MCF 10A (cell line): ENCODE measurements around the gene MAGI1. TPM values are rescaled to one million over a fixed set of nuclear protein-coding genes. Genes with fewer than 3 reads are reported as not detected.
"Not testable (repeated sequence)": the region's sequence is repeated elsewhere in the genome, so short reads cannot be mapped to it uniquely, and the experiment has no call there.

Experiments
- BruUV-seq: library from RNA; stranded (reverse); fragments of 400-500 nt; replicated peaks from 2 replicates; lab custom pipeline; 2021; lab: Mats Ljungman, UMichigan
- CTCF ChIA-PET: fragments of 300-600 bp; sonication (Branson Sonifier 250); formaldehyde crosslinking; extraction: SDS; loops from one replicate; lab custom pipeline; 2021; ENCODE audit warnings: antibody characterized with exemption, inconsistent platforms; lab: Yijun Ruan, JAX
- POLR2A ChIA-PET: fragments of 300-600, 350-650 bp; sonication (Branson Sonifier 250); formaldehyde crosslinking; extraction: SDS; loops from one replicate; lab custom pipeline; 2020; ENCODE audit warnings: antibody characterized with exemption, inconsistent platforms; lab: Yijun Ruan, JAX
- DNase-seq: peaks from one replicate; pipeline ENCODE4 v3.0.0-alpha.2; 2018; ENCODE audit not compliant: unreplicated experiment
- H3K27ac Mint-ChIP-seq: one replicate; pipeline ENCODE4 v1.8.0; 2022; ENCODE audit warnings: mild to moderate bottlenecking, low read depth, mixed read lengths; ENCODE audit not compliant: unreplicated experiment
- H3K27me3 Mint-ChIP-seq: one replicate; pipeline ENCODE4 v1.8.0; 2022; ENCODE audit warnings: mixed read lengths; ENCODE audit not compliant: insufficient read depth, unreplicated experiment
- H3K36me3 Mint-ChIP-seq: one replicate; pipeline ENCODE4 v1.8.0; 2022; ENCODE audit warnings: mild to moderate bottlenecking, moderate library complexity, mixed read lengths; ENCODE audit not compliant: insufficient read depth, unreplicated experiment
- H3K4me1 Mint-ChIP-seq: one replicate; pipeline ENCODE4 v1.8.0; 2022; ENCODE audit warnings: mixed read lengths; ENCODE audit not compliant: insufficient read depth, unreplicated experiment
- H3K4me3 Mint-ChIP-seq: one replicate; pipeline ENCODE4 v1.8.0; 2022; ENCODE audit warnings: mild to moderate bottlenecking, moderate library complexity, mixed read lengths; ENCODE audit not compliant: unreplicated experiment
- H3K9me3 Mint-ChIP-seq: one replicate; pipeline ENCODE4 v1.8.0; 2022; ENCODE audit warnings: mixed read lengths; ENCODE audit not compliant: unreplicated experiment
- intact Hi-C: fragments of 100-400 bp; cut with micrococcal nuclease; formaldehyde crosslinking; loops from 2 replicates; pipeline ENCODE4 v1.14.1; 2022
- total RNA-seq: library from RNA; stranded (reverse); gene quantifications from 2 replicates; pipeline ENCODE4 v1.2.3, GENCODE V29; 2022
- TF ChIP-seq, protein P1 (sequence below): fragments of 200-600 bp; IDR thresholded peaks from one replicate; pipeline ENCODE4 v1.8.0; 2022; ENCODE audit warnings: antibody characterized with exemption, mild to moderate bottlenecking; ENCODE audit not compliant: unreplicated experiment

The MAGI1 gene
- total RNA-seq, 1 experiment from 2014 or later, result 6.2 TPM

DNA sequence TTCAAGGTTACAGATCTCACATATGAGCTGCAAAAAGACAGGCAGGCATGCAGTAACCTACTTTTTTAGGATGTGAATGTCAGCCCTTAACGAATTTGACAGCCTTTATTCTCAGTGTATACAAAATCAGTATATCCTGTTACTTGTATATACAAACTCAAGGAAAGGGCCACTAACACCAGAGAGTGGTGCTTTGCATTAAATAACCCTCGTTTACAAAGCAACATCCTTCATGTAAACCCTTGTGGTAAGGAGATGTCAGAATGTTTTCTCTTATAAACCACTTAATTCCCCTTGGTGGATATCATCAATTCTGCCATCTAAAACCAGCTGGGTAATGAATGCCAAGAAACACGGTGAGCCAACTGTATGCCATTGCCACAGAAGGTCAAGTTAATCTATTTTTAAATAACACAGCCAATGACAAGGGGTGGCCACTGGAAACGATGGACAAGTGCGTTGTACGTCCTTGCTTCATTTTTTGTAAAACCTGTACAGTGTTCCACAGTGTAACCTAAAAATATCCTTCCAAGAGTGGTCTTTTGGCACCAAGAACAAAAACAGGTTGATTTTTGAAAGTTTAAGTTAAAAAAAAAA lies 7.5 kb downstream of the MAGI1 start:
- H3K27me3 Mint-ChIP-seq, result no peaks in the 10 kb centered on the region
- H3K4me1 Mint-ChIP-seq, result peaks cover 19% of the 10 kb centered on the region

DNA sequence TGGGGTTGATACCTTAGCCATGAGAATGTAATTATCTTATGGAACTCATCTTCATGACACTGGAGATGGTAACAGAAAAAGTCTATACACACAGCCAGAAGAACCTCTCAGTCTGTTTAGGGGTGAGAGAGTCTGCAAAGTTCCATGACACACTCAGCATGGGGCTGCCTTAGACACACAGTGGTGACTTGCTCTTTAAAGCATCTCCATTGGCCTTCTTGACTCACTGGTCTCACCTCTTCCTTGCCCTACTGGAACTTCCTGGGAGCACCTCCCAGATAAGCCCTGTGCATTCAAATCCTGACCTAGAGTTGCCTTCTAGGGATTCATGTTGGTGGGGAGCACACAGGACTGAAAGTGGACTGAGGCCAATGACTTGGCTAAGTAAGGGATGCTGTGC lies 9.3 kb downstream of the MAGI1 start:
- no peak overlapping the region for H3K27ac Mint-ChIP-seq
- intact Hi-C loops, result no loop called here
- H3K4me3 Mint-ChIP-seq, result no peak overlapping the region
- BruUV-seq, result no TSS peak
- no peaks in the 10 kb centered on the region for H3K36me3 Mint-ChIP-seq
- TF ChIP-seq, protein P1, sequence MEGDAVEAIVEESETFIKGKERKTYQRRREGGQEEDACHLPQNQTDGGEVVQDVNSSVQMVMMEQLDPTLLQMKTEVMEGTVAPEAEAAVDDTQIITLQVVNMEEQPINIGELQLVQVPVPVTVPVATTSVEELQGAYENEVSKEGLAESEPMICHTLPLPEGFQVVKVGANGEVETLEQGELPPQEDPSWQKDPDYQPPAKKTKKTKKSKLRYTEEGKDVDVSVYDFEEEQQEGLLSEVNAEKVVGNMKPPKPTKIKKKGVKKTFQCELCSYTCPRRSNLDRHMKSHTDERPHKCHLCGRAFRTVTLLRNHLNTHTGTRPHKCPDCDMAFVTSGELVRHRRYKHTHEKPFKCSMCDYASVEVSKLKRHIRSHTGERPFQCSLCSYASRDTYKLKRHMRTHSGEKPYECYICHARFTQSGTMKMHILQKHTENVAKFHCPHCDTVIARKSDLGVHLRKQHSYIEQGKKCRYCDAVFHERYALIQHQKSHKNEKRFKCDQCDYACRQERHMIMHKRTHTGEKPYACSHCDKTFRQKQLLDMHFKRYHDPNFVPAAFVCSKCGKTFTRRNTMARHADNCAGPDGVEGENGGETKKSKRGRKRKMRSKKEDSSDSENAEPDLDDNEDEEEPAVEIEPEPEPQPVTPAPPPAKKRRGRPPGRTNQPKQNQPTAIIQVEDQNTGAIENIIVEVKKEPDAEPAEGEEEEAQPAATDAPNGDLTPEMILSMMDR, result no peak
- H3K4me1 Mint-ChIP-seq, result peaks cover 11% of the 10 kb centered on the region
- no peak for DNase-seq
- ChIA-PET POLR2A (interaction anchor here (1.7 kb wide), 1 partner anchor 9 kb away, joined by 4 read pairs; no protein-coding TSS in a partner anchor), CTCF (interaction anchor here (0.7 kb wide), 1 partner anchor 460 kb away, joined by 4 read pairs; no protein-coding TSS in a partner anchor)
- no peaks in the 10 kb centered on the region for H3K27me3 Mint-ChIP-seq
- no peaks in the 10 kb centered on the region for H3K9me3 Mint-ChIP-seq

More for the DNA sequence above, 7.5 kb downstream of the MAGI1 start:
- BruUV-seq, result no TSS peak
- no peak for DNase-seq
- Mint-ChIP-seq H3K9me3 (no peaks in the 10 kb centered on the region), H3K27ac (no peak overlapping the region), H3K36me3 (no peaks in the 10 kb centered on the region), H3K4me3 (no peak overlapping the region)
- intact Hi-C loops, result no loop called here
- TF ChIP-seq, protein P1, result no peak
- ChIA-PET POLR2A (no interaction called here), CTCF (interaction anchor here (0.7 kb wide), 1 partner anchor 142 kb away, joined by 3 read pairs; no protein-coding TSS in a partner anchor)

DNA sequence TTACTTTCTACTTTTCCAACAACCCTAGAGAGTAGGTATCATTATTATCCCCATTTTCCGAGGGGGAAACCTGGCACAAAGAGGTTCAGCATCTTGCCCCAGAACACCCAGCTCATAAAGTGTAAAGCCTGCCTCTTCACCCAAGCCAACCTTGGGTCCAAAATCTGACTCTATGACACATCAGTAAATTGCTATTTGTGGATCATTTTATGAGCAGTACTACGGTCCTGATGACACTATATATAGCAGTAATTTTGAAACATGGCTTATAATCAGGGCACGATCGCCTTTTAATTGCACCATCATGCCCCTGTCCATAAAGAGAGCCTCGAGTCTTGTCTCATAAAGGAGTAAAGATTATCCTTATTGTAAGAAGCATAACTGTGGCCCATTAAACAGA lies 9.7 kb downstream of the MAGI1 start:
- TF ChIP-seq, protein P1, result no peak
- no peaks in the 10 kb centered on the region for H3K9me3 Mint-ChIP-seq
- ChIA-PET POLR2A (interaction anchor here (0.7 to 1.7 kb wide), 3 partner anchors 9 to 90 kb away, joined by 3 to 4 read pairs (median 3); no protein-coding TSS in a partner anchor), CTCF (interaction anchor here (1.7 kb wide), 1 partner anchor 8 kb away, joined by 8 read pairs; no protein-coding TSS in a partner anchor)
- H3K27me3 Mint-ChIP-seq, result no peaks in the 10 kb centered on the region
- H3K4me1 Mint-ChIP-seq, result peaks cover 11% of the 10 kb centered on the region
- no peaks in the 10 kb centered on the region for H3K36me3 Mint-ChIP-seq
- DNase-seq, result no peak
- intact Hi-C loops, result no loop called here
- no peak overlapping the region for H3K4me3 Mint-ChIP-seq
- H3K27ac Mint-ChIP-seq, result no peak overlapping the region
- no TSS peak for BruUV-seq

DNA sequence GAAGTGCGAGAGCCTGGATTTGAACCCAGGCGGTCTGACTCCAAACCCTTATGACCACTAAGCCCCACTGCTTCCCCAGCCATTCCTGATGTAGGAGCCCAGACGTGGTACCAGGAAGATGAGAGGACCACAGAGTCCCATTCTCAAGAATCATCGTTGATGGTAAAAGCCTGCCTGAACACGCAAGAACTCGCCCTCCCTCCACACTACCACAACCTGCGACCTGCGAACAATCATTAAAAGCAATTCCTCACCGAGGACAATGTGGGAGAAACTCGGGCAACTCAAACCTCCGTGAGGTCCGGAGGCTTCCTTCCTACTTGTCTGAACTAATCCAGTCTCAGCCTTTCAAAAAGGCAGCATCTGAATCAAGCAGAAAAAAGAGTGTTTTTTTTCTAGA lies 10.3 kb downstream of the MAGI1 start:
- Mint-ChIP-seq H3K27ac (peak overlapping the region; percentile 22), H3K9me3 (no peaks in the 10 kb centered on the region), H3K4me1 (peaks cover 11% of the 10 kb centered on the region), H3K27me3 (no peaks in the 10 kb centered on the region), H3K36me3 (no peaks in the 10 kb centered on the region), H3K4me3 (no peak overlapping the region)
- intact Hi-C loops, result no loop called here
- BruUV-seq, result no TSS peak
- CTCF ChIA-PET, result interaction anchor here (1.1 to 1.7 kb wide), 2 partner anchors 9 to 17 kb away, joined by 3 to 8 read pairs; no protein-coding TSS in a partner anchor
- TF ChIP-seq, protein P1, result no peak
- POLR2A ChIA-PET, result interaction anchor here (0.7 to 1.7 kb wide), 4 partner anchors 9 to 91 kb away, joined by 3 to 4 read pairs (median 3); no protein-coding TSS in a partner anchor
- no peak for DNase-seq

DNA sequence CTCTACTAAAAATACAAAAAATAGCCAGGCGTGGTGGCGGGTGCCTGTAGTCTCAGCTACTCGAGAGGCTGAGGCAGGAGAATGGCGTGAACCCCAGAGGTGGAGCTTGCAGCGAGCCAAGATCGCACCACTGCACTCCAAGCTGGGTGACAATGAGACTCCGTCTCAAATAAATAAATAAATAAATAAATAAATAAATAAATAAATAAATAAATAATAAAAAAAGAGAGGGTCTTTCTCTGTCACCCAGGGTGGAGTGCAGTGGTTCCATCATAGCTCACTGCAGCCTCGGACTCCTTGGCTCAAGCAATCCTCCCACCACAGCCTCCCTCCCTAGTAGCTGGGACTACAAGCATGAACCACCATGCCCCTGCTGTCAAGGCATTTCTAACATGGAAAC lies 11.6 kb downstream of the MAGI1 start:
- intact Hi-C loops, H3K27me3 Mint-ChIP-seq: not testable (repeated sequence)

More for the DNA sequence above, 11.6 kb downstream of the MAGI1 start:
- H3K9me3 Mint-ChIP-seq, DNase-seq, BruUV-seq, H3K36me3 Mint-ChIP-seq, H3K4me3 Mint-ChIP-seq, H3K27ac Mint-ChIP-seq: not testable (repeated sequence)
- ChIA-PET POLR2A (interaction anchor here (1.0 kb wide), 1 partner anchor 32 kb away, joined by 3 read pairs; no protein-coding TSS in a partner anchor), CTCF (interaction anchor here (1.1 to 1.7 kb wide), 2 partner anchors 10 to 16 kb away, joined by 3 to 8 read pairs; no protein-coding TSS in a partner anchor)
- H3K4me1 Mint-ChIP-seq, result peaks cover 12% of the 10 kb centered on the region
